Measurements from ENCODE around the gene ZNF414. TPM values are rescaled to one million over a fixed set of nuclear protein-coding genes. Genes with fewer than 3 reads are reported as not detected.

Gene ZNF414
- total and polyA plus RNA-seq, 9 of the 15 experiments (the other 6 are each of a cell fraction or from before 2014, with no cell fraction given) = 0.03 to 27.2 (median 2.2) TPM; not detected in 2

DNA sequence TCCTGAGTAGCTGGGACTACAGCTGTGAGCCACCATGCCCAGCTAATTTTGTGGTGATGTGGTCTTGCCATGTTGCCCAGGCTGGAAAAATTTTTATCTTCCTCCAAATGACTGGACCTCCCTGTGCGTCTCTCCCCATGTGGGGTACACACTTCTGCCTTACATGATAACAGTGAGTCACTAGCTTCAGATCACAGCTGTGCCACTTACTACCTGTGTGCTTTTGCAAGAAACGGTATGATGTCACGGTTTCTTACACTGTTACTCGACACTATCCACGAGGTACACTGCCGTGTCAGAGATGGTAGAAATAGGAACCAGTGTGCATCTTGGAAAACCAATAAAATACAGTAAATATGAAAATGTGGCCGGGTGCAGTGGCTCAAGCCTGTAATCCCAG lies 17.5 kb upstream of the ZNF414 start (continued):
- TF ChIP-seq JUND (IDR thresholded peaks at IDR 0.05; ENCODE audit: borderline replicate concordance, low read depth, low read length) = 0 out of 2 replicates have a peak, but pooled peaks have one; percentile 27
- no peak for TF ChIP-seq JUND (tag; IDR thresholded peaks at IDR 0.05; ENCODE audit: borderline replicate concordance, low read depth, low read length)
- TF ChIP-seq, protein P1, sequence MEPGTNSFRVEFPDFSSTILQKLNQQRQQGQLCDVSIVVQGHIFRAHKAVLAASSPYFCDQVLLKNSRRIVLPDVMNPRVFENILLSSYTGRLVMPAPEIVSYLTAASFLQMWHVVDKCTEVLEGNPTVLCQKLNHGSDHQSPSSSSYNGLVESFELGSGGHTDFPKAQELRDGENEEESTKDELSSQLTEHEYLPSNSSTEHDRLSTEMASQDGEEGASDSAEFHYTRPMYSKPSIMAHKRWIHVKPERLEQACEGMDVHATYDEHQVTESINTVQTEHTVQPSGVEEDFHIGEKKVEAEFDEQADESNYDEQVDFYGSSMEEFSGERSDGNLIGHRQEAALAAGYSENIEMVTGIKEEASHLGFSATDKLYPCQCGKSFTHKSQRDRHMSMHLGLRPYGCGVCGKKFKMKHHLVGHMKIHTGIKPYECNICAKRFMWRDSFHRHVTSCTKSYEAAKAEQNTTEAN (CRISPR knock-in tag; IDR thresholded peaks at IDR 0.05) = no peak
- TF ChIP-seq HNRNPLL (IDR thresholded peaks at IDR 0.05; ENCODE audit: low read depth, low read length, poor library complexity, severe bottlenecking) = no peak
- TF ChIP-seq, protein P2, sequence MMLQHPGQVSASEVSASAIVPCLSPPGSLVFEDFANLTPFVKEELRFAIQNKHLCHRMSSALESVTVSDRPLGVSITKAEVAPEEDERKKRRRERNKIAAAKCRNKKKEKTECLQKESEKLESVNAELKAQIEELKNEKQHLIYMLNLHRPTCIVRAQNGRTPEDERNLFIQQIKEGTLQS (IDR thresholded peaks at IDR 0.05) = peak; percentile 54; the same call in 1 of the 2 replicates
- TF ChIP-seq, protein P2 (CRISPR knock-in tag; conservative IDR thresholded peaks at IDR 0.05) = no peak
- TF ChIP-seq ERF (CRISPR knock-in tag; IDR thresholded peaks at IDR 0.05) = no peak
- TF ChIP-seq, protein P3, sequence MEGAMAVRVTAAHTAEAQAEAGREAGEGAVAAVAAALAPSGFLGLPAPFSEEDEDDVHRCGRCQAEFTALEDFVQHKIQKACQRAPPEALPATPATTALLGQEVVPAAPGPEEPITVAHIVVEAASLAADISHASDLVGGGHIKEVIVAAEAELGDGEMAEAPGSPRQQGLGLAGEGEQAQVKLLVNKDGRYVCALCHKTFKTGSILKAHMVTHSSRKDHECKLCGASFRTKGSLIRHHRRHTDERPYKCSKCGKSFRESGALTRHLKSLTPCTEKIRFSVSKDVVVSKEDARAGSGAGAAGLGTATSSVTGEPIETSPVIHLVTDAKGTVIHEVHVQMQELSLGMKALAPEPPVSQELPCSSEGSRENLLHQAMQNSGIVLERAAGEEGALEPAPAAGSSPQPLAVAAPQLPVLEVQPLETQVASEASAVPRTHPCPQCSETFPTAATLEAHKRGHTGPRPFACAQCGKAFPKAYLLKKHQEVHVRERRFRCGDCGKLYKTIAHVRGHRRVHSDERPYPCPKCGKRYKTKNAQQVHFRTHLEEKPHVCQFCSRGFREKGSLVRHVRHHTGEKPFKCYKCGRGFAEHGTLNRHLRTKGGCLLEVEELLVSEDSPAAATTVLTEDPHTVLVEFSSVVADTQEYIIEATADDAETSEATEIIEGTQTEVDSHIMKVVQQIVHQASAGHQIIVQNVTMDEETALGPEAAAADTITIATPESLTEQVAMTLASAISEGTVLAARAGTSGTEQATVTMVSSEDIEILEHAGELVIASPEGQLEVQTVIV (CRISPR knock-in tag; IDR thresholded peaks at IDR 0.05; ENCODE audit: borderline replicate concordance) = no peak
- no peak for TF ChIP-seq KAT7 (CRISPR knock-in tag; IDR thresholded peaks at IDR 0.05; ENCODE audit: borderline replicate concordance)
- peak; percentile 47 for TF ChIP-seq CBFA2T2 (conservative IDR thresholded peaks at IDR 0.05)
- no peak for TF ChIP-seq JUN (IDR thresholded peaks at IDR 0.05; ENCODE audit: borderline replicate concordance, low read depth, low read length)
- no peak for TF ChIP-seq JUN (CRISPR knock-in tag; IDR thresholded peaks at IDR 0.05; ENCODE audit: borderline replicate concordance)
- no peak for TF ChIP-seq ETV1 (tag; conservative IDR thresholded peaks at IDR 0.05; ENCODE audit: low read depth)

All from K562 (cell line).